IPS-18c (cell line): ENCODE measurements around the gene AJAP1.

Source experiments
- H3K4me3 ChIP-seq: 2 replicates; pipeline ENCODE4 v1.7.0; 2013; ENCODE audit warnings: low read depth, mild to moderate bottlenecking, low read length, moderate library complexity; ENCODE audit not compliant: insufficient read depth
- H3K9me3 ChIP-seq: one replicate; pipeline ENCODE4 v1.6.1; 2013; ENCODE audit warnings: mild to moderate bottlenecking, low read length, moderate library complexity; ENCODE audit not compliant: control insufficient read depth, insufficient read depth

AJAP1 gene

GRCh38 chr1:4626560-4627319 lies 27.7 kb upstream of the AJAP1 start:
- H3K4me3 ChIP-seq: no peak overlapping the region
- H3K9me3 ChIP-seq: no peaks in the 10 kb centered on the region

GRCh38 chr1:4627353-4627752 lies 27.1 kb upstream of the AJAP1 start:
- no peaks in the 10 kb centered on the region for H3K9me3 ChIP-seq
- no peak overlapping the region for H3K4me3 ChIP-seq

- no peak overlapping the region for H3K4me3 ChIP-seq
- H3K9me3 ChIP-seq: no peaks in the 10 kb centered on the region
Measured at GRCh38 chr1:4628992-4629391, 25.4 kb upstream of the AJAP1 start.

DNA sequence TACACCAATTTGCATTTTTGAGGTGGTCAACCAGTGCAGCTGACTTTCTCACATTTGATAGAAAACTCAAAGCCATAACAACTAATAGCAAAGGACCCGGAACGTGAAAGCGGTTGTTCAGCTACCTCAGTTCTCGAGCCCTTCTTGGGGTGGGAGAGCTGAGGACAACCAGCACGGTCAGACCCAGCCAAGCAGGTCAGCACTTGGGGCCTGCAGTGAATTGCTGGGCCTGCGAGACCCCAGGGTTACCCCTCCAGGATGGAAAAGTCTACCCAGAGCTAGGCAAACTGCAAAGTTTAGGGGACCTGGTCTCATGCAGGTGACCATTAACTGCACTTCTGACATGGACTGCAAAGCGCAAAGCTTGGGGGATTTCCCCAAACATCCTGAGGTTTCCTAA lies 23.8 kb upstream of the AJAP1 start:
- Histone ChIP-seq H3K4me3 (no peak overlapping the region), H3K9me3 (no peaks in the 10 kb centered on the region)

GRCh38 chr1:4631321-4631720 lies 23.1 kb upstream of the AJAP1 start:
- Histone ChIP-seq H3K9me3 (no peaks in the 10 kb centered on the region), H3K4me3 (no peak overlapping the region)

GRCh38 chr1:4633346-4633745 lies 21.1 kb upstream of the AJAP1 start:
- H3K9me3 ChIP-seq: peaks cover 2% of the 10 kb centered on the region

GRCh38 chr1:4634156-4634792 lies 20.1 kb upstream of the AJAP1 start:
- no peak overlapping the region for H3K4me3 ChIP-seq
- peaks cover 2% of the 10 kb centered on the region for H3K9me3 ChIP-seq

More at GRCh38 chr1:4633346-4633745, 21.1 kb upstream of the AJAP1 start:
- H3K4me3 ChIP-seq: no peak overlapping the region

- H3K4me3 ChIP-seq: no peak overlapping the region
- peaks cover 2% of the 10 kb centered on the region for H3K9me3 ChIP-seq
Measured at GRCh38 chr1:4634793-4635406, 19.5 kb upstream of the AJAP1 start.

- no peak overlapping the region for H3K4me3 ChIP-seq
- peaks cover 2% of the 10 kb centered on the region for H3K9me3 ChIP-seq
Measured at GRCh38 chr1:4636186-4636585, 18.2 kb upstream of the AJAP1 start.

- peaks cover 2% of the 10 kb centered on the region for H3K9me3 ChIP-seq
Measured at GRCh38 chr1:4636644-4637380, 17.6 kb upstream of the AJAP1 start.

DNA sequence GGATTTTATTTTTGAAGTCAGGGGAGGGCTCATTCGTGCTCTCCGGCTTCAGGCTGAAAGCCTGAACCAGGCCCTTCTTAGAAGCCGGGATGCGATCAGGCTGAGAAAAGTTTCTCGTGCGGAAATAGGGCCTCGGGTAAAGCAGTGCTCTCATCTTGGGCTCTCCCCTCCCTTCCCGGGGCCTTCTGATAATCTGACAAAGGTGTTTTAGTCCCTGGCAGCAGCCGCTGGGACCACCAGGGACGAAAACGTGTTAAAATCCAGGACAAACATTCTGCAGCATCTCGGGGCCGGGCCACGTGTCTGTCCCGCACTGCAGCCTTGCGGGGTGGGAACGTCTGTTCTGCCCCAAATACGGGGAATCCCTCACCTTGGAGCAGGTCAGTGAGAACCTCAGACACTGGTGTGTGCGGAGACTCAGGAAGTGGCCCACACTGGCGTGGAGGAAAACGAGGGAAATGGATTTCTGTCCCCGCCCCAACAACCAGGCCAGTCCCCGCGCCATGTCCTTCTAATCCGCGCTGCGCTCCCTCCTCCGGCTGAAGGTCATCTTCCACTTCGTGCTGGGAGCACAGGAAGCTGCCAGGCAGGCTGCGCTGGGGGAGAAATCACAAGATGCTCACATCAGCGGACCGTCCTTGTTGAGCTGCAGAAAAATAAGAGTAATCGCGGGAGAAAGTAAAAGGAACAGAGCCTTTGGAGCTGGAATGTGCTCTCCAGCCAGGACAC lies 16.6 kb upstream of the AJAP1 start:
- no peak overlapping the region for H3K4me3 ChIP-seq
- H3K9me3 ChIP-seq: peaks cover 2% of the 10 kb centered on the region

More at GRCh38 chr1:4636644-4637380, 17.6 kb upstream of the AJAP1 start:
- H3K4me3 ChIP-seq: no peak overlapping the region

DNA sequence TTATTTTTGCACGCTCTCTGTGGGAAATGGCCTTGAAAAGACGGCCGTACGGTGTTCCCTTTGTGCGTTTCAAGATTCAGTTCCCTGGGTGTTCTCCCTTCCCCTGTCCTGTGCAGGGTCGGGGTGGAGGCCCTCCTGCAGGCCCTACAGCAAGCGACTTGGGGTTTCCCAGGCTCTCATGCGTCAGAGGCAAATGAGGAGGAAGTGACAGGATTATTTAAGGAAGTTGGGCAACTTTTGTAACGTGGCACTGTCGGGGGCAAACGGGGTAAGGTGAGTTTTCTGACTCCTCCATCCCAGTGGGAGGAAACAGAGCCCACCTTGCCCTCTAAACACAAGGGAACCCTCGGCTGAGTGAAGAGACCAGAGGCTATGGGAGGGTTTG lies 16.1 kb upstream of the AJAP1 start:
- Histone ChIP-seq H3K9me3 (peaks cover 2% of the 10 kb centered on the region), H3K4me3 (no peak overlapping the region)

GRCh38 chr1:4640931-4641330 lies 13.5 kb upstream of the AJAP1 start:
- H3K4me3 ChIP-seq: no peak overlapping the region
- H3K9me3 ChIP-seq: peaks cover 2% of the 10 kb centered on the region

GRCh38 chr1:4647391-4647790 lies 7.0 kb upstream of the AJAP1 start:
- no peaks in the 10 kb centered on the region for H3K9me3 ChIP-seq
- no peak overlapping the region for H3K4me3 ChIP-seq

DNA sequence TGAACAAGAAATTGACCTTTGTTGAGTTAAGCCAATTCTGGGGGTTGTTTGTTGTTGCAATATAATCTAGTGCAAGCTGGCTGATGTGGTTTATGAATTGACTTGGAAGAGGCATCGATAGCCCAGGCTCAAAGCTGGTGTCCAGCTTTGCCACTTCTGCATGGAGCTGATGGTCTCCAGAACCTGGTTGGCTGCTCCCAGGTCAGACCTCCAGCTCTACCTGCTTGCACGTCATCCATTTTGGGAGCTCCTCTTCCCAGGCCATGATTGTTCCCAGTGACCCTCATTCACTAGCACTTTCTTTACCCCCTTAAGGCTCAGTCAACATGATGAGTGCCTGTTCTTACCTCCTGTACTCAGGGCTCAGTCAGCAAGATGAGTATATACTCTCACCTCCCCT lies 5.8 kb upstream of the AJAP1 start:
- no peak overlapping the region for H3K4me3 ChIP-seq
- H3K9me3 ChIP-seq: no peaks in the 10 kb centered on the region

- H3K4me3 ChIP-seq: no peak overlapping the region
- no peaks in the 10 kb centered on the region for H3K9me3 ChIP-seq
Measured at GRCh38 chr1:4650481-4650880, 3.9 kb upstream of the AJAP1 start.

- Histone ChIP-seq H3K4me3 (no peak overlapping the region), H3K9me3 (no peaks in the 10 kb centered on the region)
Measured at GRCh38 chr1:4650981-4651380, 3.4 kb upstream of the AJAP1 start.
